ENCODE results near the gene ACSL1.

DNA sequence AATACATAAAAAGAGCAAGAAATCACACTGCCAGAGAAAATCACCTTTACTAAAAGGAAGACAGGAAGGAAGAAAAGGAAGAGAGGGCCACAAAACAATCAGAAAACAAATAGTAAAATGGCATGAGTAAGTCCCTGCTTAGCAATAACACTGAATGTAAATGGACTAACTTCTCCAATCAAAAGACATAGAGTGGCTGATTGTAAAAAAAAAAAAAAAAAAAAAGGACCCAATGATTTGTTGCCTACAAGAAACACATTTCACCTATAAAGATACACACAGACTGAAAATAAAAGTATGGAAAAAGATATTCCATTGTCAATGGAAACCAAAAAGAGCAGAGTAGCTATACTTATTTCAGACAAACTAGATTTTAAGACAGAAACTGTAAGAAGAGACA is 104.5 kb downstream of the ACSL1 start:
- TF ChIP-seq ZNF644 (tag; IDR thresholded peaks at IDR 0.05; ENCODE audit: low read depth) (no peak), ZNF239 (CRISPR knock-in tag; IDR thresholded peaks at IDR 0.05) (no peak), YY1 (IDR thresholded peaks at IDR 0.05; ENCODE audit: borderline replicate concordance in 1 of 3, control insufficient read depth in 1 of 3, extremely low read depth in 1 of 3, insufficient read depth in 3 of 3, insufficient read length in 1 of 3, insufficient replicate concordance in 2 of 3, low read depth in 1 of 3, low read length in 2 of 3) (no peak), TRIM28 (IDR thresholded peaks at IDR 0.05) (no peak), ZNF274 (IDR thresholded peaks at IDR 0.05; ENCODE audit: borderline replicate concordance, low read depth, low read length) (no peak), TCF7 (IDR thresholded peaks at IDR 0.05; ENCODE audit: borderline replicate concordance) (no peak)

All from K562 (cell line).